ENCODE results near the gene ZNF318.
"Not testable (repeated sequence)": the region's sequence is repeated elsewhere in the genome, so short reads cannot be mapped to it uniquely, and the experiment has no call there.

ZNF318 gene

DNA sequence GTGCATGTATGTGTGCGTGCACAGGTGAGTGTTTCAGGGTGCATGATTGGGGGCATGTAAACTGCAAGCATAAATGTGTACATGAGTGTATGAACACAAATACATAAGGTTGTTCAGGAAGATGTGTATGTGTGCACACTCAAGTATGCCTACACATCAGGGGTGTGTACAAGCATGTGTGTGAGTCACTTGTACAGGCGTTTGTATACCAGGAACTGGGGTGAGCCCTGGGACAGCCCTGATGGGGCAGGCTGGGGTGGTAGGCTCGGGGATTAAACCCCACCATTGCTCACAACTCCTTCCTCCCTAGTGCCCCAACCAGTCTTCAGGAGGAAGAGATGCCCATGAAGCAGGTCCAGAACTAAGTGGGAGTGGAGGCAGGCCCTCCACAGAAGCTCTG, 65.1 kb downstream of the ZNF318 start:
- peaks cover 19 to 21% of the 10 kb centered on the region in 2 experiments for H3K4me1 ChIP-seq (ENCODE audit: control insufficient read depth in 1 of 2, insufficient read depth in 1 of 2, low read depth in 1 of 2, low read length in 1 of 2)
- H3K27ac ChIP-seq = no peak overlapping the region
- no peak overlapping the region for H3K4me3 ChIP-seq (ENCODE audit: low read depth in 1 of 2, low read length in 1 of 2)
- no peaks in the 10 kb centered on the region for H3K9me3 ChIP-seq
- TF ChIP-seq, protein P1, sequence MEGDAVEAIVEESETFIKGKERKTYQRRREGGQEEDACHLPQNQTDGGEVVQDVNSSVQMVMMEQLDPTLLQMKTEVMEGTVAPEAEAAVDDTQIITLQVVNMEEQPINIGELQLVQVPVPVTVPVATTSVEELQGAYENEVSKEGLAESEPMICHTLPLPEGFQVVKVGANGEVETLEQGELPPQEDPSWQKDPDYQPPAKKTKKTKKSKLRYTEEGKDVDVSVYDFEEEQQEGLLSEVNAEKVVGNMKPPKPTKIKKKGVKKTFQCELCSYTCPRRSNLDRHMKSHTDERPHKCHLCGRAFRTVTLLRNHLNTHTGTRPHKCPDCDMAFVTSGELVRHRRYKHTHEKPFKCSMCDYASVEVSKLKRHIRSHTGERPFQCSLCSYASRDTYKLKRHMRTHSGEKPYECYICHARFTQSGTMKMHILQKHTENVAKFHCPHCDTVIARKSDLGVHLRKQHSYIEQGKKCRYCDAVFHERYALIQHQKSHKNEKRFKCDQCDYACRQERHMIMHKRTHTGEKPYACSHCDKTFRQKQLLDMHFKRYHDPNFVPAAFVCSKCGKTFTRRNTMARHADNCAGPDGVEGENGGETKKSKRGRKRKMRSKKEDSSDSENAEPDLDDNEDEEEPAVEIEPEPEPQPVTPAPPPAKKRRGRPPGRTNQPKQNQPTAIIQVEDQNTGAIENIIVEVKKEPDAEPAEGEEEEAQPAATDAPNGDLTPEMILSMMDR (IDR thresholded peaks at IDR 0.05) = no peak
- H3K36me3 ChIP-seq = no peaks in the 10 kb centered on the region
- H3K27me3 ChIP-seq = peaks cover 5% of the 10 kb centered on the region

DNA sequence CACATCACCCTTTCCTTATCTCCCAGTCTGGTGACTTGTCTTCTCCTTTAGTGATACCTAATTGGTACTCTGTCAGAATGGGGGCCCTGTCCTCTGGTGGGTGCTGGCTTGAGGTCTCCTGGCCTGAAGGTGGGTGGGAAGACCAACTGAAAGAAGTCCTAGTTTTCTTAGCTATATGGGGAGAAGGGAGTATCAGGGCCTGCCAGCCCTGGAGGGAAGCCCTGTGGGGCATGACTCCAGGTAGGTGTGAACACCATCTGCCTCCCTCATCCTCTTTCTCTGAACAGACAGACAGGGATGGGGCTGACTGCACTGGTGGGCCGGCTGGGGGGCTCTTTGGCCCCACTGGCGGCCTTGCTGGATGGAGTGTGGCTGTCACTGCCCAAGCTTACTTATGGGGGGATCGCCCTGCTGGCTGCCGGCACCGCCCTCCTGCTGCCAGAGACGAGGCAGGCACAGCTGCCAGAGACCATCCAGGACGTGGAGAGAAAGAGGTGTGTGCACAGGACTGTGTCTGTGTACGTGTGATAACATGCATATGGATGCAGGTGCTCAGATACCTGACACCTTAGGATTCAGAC, 65.6 kb downstream of the ZNF318 start:
- no peaks in the 10 kb centered on the region for H3K36me3 ChIP-seq

DNA sequence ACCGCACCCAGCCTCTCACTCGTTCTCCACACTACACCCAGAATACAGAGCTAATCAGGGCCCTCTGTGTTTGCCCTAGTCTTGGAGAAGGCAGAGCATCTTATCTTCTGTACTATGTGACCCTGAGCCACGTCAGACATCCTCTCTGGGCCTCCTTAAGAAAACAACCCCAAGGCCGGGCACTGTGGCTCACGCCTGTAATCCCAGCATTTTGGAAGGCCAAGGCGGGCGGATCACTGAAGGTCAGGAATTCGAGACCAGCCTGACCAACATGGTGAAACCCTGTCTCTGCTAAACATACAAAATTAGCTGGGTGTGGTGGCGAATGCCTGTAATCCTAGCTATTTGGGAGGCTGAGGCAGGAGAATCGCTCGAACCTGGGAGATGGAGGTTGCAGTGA, 66.4 kb downstream of the ZNF318 start:
- not testable (repeated sequence) for H3K4me3 ChIP-seq (ENCODE audit: low read depth in 1 of 2, low read length in 1 of 2); H3K36me3 ChIP-seq; H3K4me1 ChIP-seq (ENCODE audit: control insufficient read depth in 1 of 2, insufficient read depth in 1 of 2, low read depth in 1 of 2, low read length in 1 of 2); H3K27ac ChIP-seq; H3K9me3 ChIP-seq
- peaks cover 19% of the 10 kb centered on the region for H3K27me3 ChIP-seq

More for the DNA sequence above, 65.6 kb downstream of the ZNF318 start:
- Histone ChIP-seq H3K27me3 (peaks cover 10% of the 10 kb centered on the region), H3K4me1 (ENCODE audit: control insufficient read depth in 1 of 2, insufficient read depth in 1 of 2, low read depth in 1 of 2, low read length in 1 of 2) (peaks cover 14 to 15% of the 10 kb centered on the region in 2 experiments), H3K27ac (no peak overlapping the region), H3K4me3 (ENCODE audit: low read depth in 1 of 2, low read length in 1 of 2) (no peak overlapping the region), H3K9me3 (no peaks in the 10 kb centered on the region)
- TF ChIP-seq, protein P1 (IDR thresholded peaks at IDR 0.05) = no peak

DNA sequence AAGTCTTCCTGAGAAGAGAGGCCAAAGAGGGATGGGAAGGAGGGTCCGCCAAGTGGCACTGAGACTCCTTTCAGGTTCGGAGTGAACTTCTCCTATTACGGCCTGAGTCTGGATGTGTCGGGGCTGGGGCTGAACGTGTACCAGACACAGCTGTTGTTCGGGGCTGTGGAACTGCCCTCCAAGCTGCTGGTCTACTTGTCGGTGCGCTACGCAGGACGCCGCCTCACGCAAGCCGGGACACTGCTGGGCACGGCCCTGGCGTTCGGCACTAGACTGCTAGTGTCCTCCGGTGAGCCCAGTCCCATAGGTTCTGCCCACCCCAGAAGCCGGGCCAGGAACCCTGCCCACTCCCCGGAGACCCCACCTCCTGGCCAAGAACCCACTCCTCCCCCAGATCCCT, 67.3 kb downstream of the ZNF318 start:
- no peaks in the 10 kb centered on the region for H3K9me3 ChIP-seq
- H3K4me1 ChIP-seq (ENCODE audit: control insufficient read depth in 1 of 2, insufficient read depth in 1 of 2, low read depth in 1 of 2, low read length in 1 of 2) = no peaks in the 10 kb centered on the region
- TF ChIP-seq, protein P1 (IDR thresholded peaks at IDR 0.05) = no peak
- peaks cover 27% of the 10 kb centered on the region for H3K27me3 ChIP-seq
- no peaks in the 10 kb centered on the region for H3K36me3 ChIP-seq
- no peak overlapping the region for H3K4me3 ChIP-seq (ENCODE audit: low read depth in 1 of 2, low read length in 1 of 2)
- no peak overlapping the region for H3K27ac ChIP-seq

DNA sequence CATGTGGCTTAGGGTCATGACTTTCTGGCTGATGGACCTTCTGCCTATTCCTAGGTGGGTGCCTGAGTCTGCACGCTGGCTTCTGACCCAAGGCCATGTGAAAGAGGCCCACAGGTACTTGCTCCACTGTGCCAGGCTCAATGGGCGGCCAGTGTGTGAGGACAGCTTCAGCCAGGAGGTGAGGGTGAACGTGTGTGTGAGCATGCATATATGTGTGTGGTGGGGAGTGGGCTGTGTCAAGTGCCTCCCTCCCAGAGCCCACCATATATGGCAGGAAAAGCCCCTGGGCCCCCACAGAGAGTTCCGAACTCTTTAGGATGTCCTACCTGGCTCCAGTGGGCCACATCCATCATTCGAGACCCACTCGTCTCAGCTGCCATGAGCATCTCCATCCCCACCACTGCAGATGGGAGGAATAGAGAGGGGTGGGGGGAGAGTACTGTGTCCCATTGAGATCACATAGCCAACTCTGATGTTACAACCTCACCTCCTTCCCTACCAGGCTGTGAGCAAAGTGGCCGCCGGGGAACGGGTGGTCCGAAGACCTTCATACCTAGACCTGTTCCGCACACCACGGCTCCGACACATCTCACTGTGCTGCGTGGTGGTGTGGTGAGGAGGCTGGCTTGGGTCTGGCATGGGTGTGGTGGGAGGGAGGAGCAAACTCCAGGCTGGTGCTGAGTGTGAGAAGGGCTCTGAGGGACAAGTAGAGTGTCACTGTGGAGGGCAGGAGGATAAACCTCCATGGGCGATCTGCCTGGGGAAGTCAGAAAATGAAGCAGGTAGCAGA, 68.2 kb downstream of the ZNF318 start:
- Histone ChIP-seq H3K4me3 (ENCODE audit: low read depth in 1 of 2, low read length in 1 of 2) (no peak overlapping the region), H3K27me3 (peaks cover 36% of the 10 kb centered on the region), H3K27ac (no peak overlapping the region), H3K9me3 (no peaks in the 10 kb centered on the region), H3K4me1 (ENCODE audit: control insufficient read depth in 1 of 2, insufficient read depth in 1 of 2, low read depth in 1 of 2, low read length in 1 of 2) (no peaks in the 10 kb centered on the region), H3K36me3 (no peaks in the 10 kb centered on the region)
- TF ChIP-seq, protein P1 (IDR thresholded peaks at IDR 0.05) = no peak
